HepG2 (cell line): ENCODE data around the gene CLP1. TPM values are rescaled to one million over a fixed set of nuclear protein-coding genes. Genes with fewer than 3 reads are reported as not detected.

Experiments used
- CCAR2 ChIP-seq: fragments of 200-400 bp; formaldehyde crosslinking; optimal IDR thresholded peaks from 2 replicates; pipeline ENCODE3; 2018; ENCODE audit warnings: low read depth, mild to moderate bottlenecking, low read length, moderate library complexity
- CHD2 ChIP-seq: IDR thresholded peaks from 2 replicates; pipeline ENCODE4 v1.6.1; 2011; ENCODE audit warnings: low read depth, low read length, improper control_type of control experiment
- ESRRA ChIP-seq: sonication (generic); formaldehyde crosslinking; IDR thresholded peaks from 2 replicates; pipeline ENCODE4 v1.5.1; 2020; ENCODE audit warnings: mild to moderate bottlenecking, low read depth, missing genetic modification reagents
- GABPB1 ChIP-seq: IDR thresholded peaks from 2 replicates; pipeline ENCODE4 v1.6.1; 2016; ENCODE audit warnings: mild to moderate bottlenecking, missing genetic modification reagents, moderate library complexity, missing compliant biosample characterization
- KDM4B ChIP-seq: sonication (generic); formaldehyde crosslinking; IDR thresholded peaks from 2 replicates; pipeline ENCODE4 v1.4.0; 2020; ENCODE audit warnings: missing genetic modification reagents
- NFIB ChIP-seq: sonication (generic); formaldehyde crosslinking; IDR thresholded peaks from 2 replicates; pipeline ENCODE4 v1.9.0; 2021; ENCODE audit warnings: missing genetic modification reagents, mild to moderate bottlenecking, borderline replicate concordance
- PPARG ChIP-seq: conservative IDR thresholded peaks from 2 replicates; pipeline ENCODE4 v1.6.1; 2016; ENCODE audit warnings: missing biosample characterization, missing genetic modification reagents
- YEATS4 ChIP-seq: sonication (generic); formaldehyde crosslinking; IDR thresholded peaks from 2 replicates; pipeline ENCODE4 v1.4.0; 2020; ENCODE audit warnings: missing genetic modification reagents, borderline replicate concordance
- ZNF510 ChIP-seq: sonication (generic); formaldehyde crosslinking; IDR thresholded peaks from 2 replicates; pipeline ENCODE4 v1.4.0; 2020; ENCODE audit warnings: low read depth, mild to moderate bottlenecking, missing genetic modification reagents
- ZNF644 ChIP-seq: IDR thresholded peaks from 2 replicates; pipeline ENCODE4 v1.6.1; 2016; ENCODE audit warnings: low read depth
- ZNF720 ChIP-seq: sonication (generic); formaldehyde crosslinking; IDR thresholded peaks from 2 replicates; pipeline ENCODE4 v1.4.0; 2020; ENCODE audit warnings: missing genetic modification reagents
- ZNF724P ChIP-seq: sonication (generic); formaldehyde crosslinking; IDR thresholded peaks from 2 replicates; pipeline ENCODE4 v1.8.0; 2022; ENCODE audit warnings: missing genetic modification reagents, borderline replicate concordance
- ZNF766 ChIP-seq: sonication (generic); formaldehyde crosslinking; IDR thresholded peaks from 2 replicates; pipeline ENCODE4 v1.5.0; 2020; ENCODE audit warnings: missing genetic modification reagents, borderline replicate concordance
- polyA plus RNA-seq, 8 experiments: library from polyadenylated mRNA; depleted of rRNA in 3 of 8; stranded (reverse) in 7 of 8; unstranded in 1 of 8; fragments of >200 nt; fragmentation: Illumina TruSeq in 4 of 8; extraction: Trizol in 4 of 8; gene quantifications; 2 replicates each; pipeline versions ENCODE4 v1.2.1 to v1.2.3, GENCODE V29; 2011 to 2016; ENCODE audit warnings: low read depth in 4 of 8, missing spikeins in 1 of 8, mixed read lengths in 1 of 8; ENCODE audit not compliant: insufficient read depth in 1 of 8
- total RNA-seq, 5 experiments: library from RNA; depleted of rRNA; stranded (reverse); fragments of >200 nt; fragmentation: Illumina TruSeq; extraction: Trizol; gene quantifications; 2 replicates each; pipeline ENCODE4 v1.2.3, GENCODE V29; 2016; ENCODE audit warnings: low read depth in 1 of 5
- TF ChIP-seq, protein P1 (sequence below), 2 experiments: IDR thresholded peaks; 2 replicates each; pipeline ENCODE4 v1.6.1; 2011 to 2012; ENCODE audit warnings: low read length in 2 of 2, borderline replicate concordance in 1 of 2, low read depth in 1 of 2, mild to moderate bottlenecking in 1 of 2, moderate library complexity in 1 of 2
- TF ChIP-seq, protein P2 (sequence below): sonication (generic); formaldehyde crosslinking; conservative IDR thresholded peaks from 2 replicates; pipeline ENCODE4 v1.8.1; 2023; ENCODE audit warnings: missing genetic modification reagents
- TF ChIP-seq, protein P3 (sequence below): IDR thresholded peaks from 2 replicates; pipeline ENCODE4 v1.4.0; 2020; ENCODE audit warnings: mild to moderate bottlenecking, missing genetic modification reagents
- TF ChIP-seq, protein P4 (sequence below): sonication (generic); formaldehyde crosslinking; IDR thresholded peaks from 2 replicates; pipeline ENCODE4 v1.4.0; 2020; ENCODE audit warnings: missing genetic modification reagents
- TF ChIP-seq, protein P5 (sequence below): sonication (generic); formaldehyde crosslinking; IDR thresholded peaks from 2 replicates; pipeline ENCODE4 v1.4.0; 2020; ENCODE audit warnings: mild to moderate bottlenecking, missing genetic modification reagents

Gene CLP1
- total and polyA plus RNA-seq, 2 of the 13 experiments (the other 11 are each of a cell fraction or from before 2014, with no cell fraction given) = 14.6 to 24.8 TPM

DNA sequence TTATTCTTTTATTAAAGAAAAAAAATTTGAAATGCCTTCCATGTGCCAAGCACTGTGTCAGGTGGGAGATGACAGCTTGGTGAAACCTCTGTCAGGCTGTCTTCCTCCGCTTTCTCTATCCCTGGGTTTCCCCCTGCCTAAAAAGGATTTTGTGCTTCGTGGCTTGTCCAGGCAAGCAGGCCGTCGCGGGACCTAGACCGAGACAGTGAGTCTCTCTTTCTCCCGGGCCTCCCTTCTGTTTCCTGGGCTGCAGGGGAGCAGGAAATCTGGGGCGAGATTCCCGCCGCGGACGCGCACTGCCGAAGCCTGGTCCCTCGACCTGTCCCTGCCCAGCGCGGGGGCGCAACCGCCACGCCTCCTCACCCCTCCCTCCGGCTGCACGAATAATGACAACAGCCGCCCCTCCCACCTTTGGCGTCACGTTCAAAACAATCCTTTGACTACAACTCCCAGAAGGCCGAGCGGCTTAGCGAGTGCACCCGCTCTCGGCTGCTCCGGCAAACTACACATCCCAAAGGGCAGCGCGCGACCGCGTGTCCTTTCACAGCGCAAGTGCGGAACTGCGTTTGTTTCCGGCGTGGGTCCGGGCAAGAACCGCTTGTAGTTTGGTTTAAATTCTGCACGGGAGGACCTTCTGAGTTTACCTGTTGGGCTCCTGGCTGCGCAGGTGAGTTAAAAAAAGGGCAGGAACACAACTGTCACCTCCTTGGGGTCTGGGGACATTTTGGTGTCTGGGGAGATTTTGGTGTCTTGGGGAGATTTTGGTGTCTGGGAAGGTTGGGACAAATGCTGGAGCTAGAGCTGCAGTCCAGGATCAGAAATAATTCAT is at the start of gene CLP1 (continued):
- TF ChIP-seq, protein P1, sequence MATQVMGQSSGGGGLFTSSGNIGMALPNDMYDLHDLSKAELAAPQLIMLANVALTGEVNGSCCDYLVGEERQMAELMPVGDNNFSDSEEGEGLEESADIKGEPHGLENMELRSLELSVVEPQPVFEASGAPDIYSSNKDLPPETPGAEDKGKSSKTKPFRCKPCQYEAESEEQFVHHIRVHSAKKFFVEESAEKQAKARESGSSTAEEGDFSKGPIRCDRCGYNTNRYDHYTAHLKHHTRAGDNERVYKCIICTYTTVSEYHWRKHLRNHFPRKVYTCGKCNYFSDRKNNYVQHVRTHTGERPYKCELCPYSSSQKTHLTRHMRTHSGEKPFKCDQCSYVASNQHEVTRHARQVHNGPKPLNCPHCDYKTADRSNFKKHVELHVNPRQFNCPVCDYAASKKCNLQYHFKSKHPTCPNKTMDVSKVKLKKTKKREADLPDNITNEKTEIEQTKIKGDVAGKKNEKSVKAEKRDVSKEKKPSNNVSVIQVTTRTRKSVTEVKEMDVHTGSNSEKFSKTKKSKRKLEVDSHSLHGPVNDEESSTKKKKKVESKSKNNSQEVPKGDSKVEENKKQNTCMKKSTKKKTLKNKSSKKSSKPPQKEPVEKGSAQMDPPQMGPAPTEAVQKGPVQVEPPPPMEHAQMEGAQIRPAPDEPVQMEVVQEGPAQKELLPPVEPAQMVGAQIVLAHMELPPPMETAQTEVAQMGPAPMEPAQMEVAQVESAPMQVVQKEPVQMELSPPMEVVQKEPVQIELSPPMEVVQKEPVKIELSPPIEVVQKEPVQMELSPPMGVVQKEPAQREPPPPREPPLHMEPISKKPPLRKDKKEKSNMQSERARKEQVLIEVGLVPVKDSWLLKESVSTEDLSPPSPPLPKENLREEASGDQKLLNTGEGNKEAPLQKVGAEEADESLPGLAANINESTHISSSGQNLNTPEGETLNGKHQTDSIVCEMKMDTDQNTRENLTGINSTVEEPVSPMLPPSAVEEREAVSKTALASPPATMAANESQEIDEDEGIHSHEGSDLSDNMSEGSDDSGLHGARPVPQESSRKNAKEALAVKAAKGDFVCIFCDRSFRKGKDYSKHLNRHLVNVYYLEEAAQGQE (IDR thresholded peaks at IDR 0.05; ENCODE audit: borderline replicate concordance in 1 of 2, low read depth in 1 of 2, low read length in 2 of 2) = peak in 1 of 2 experiments; percentile 43; a peak in 1 of 4 replicates
- TF ChIP-seq YEATS4 = peak; percentile 64; the same call in 1 of the 2 replicates
- TF ChIP-seq ZNF766 (CRISPR knock-in tag) = no peak
- no peak; the same call in 1 of the 2 replicates for TF ChIP-seq KDM4B
- no peak for TF ChIP-seq CCAR2
- TF ChIP-seq, protein P2, sequence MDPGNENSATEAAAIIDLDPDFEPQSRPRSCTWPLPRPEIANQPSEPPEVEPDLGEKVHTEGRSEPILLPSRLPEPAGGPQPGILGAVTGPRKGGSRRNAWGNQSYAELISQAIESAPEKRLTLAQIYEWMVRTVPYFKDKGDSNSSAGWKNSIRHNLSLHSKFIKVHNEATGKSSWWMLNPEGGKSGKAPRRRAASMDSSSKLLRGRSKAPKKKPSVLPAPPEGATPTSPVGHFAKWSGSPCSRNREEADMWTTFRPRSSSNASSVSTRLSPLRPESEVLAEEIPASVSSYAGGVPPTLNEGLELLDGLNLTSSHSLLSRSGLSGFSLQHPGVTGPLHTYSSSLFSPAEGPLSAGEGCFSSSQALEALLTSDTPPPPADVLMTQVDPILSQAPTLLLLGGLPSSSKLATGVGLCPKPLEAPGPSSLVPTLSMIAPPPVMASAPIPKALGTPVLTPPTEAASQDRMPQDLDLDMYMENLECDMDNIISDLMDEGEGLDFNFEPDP (CRISPR knock-in tag) = no peak
- no peak for TF ChIP-seq ZNF644 (CRISPR knock-in tag)
- TF ChIP-seq ZNF720 (CRISPR knock-in tag) = no peak
- TF ChIP-seq PPARG (CRISPR knock-in tag) = no peak
- TF ChIP-seq, protein P3, sequence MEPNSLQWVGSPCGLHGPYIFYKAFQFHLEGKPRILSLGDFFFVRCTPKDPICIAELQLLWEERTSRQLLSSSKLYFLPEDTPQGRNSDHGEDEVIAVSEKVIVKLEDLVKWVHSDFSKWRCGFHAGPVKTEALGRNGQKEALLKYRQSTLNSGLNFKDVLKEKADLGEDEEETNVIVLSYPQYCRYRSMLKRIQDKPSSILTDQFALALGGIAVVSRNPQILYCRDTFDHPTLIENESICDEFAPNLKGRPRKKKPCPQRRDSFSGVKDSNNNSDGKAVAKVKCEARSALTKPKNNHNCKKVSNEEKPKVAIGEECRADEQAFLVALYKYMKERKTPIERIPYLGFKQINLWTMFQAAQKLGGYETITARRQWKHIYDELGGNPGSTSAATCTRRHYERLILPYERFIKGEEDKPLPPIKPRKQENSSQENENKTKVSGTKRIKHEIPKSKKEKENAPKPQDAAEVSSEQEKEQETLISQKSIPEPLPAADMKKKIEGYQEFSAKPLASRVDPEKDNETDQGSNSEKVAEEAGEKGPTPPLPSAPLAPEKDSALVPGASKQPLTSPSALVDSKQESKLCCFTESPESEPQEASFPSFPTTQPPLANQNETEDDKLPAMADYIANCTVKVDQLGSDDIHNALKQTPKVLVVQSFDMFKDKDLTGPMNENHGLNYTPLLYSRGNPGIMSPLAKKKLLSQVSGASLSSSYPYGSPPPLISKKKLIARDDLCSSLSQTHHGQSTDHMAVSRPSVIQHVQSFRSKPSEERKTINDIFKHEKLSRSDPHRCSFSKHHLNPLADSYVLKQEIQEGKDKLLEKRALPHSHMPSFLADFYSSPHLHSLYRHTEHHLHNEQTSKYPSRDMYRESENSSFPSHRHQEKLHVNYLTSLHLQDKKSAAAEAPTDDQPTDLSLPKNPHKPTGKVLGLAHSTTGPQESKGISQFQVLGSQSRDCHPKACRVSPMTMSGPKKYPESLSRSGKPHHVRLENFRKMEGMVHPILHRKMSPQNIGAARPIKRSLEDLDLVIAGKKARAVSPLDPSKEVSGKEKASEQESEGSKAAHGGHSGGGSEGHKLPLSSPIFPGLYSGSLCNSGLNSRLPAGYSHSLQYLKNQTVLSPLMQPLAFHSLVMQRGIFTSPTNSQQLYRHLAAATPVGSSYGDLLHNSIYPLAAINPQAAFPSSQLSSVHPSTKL (CRISPR knock-in tag) = peak; percentile 63
- TF ChIP-seq, protein P4, sequence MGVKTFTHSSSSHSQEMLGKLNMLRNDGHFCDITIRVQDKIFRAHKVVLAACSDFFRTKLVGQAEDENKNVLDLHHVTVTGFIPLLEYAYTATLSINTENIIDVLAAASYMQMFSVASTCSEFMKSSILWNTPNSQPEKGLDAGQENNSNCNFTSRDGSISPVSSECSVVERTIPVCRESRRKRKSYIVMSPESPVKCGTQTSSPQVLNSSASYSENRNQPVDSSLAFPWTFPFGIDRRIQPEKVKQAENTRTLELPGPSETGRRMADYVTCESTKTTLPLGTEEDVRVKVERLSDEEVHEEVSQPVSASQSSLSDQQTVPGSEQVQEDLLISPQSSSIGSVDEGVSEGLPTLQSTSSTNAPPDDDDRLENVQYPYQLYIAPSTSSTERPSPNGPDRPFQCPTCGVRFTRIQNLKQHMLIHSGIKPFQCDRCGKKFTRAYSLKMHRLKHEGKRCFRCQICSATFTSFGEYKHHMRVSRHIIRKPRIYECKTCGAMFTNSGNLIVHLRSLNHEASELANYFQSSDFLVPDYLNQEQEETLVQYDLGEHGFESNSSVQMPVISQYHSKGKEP = no peak
- no peak for TF ChIP-seq ZNF724P (CRISPR knock-in tag)
- TF ChIP-seq, protein P5, sequence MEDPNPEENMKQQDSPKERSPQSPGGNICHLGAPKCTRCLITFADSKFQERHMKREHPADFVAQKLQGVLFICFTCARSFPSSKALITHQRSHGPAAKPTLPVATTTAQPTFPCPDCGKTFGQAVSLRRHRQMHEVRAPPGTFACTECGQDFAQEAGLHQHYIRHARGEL (CRISPR knock-in tag) = no peak
- TF ChIP-seq ESRRA (CRISPR knock-in tag) = peak; percentile 51; the same call in 1 of the 2 replicates
- TF ChIP-seq NFIB (CRISPR knock-in tag) = no peak
- no peak for TF ChIP-seq ZNF510 (CRISPR knock-in tag)
- peak; percentile 97 for TF ChIP-seq CHD2
- TF ChIP-seq GABPB1 = peak; percentile 97
